AG10803 (cell line): Measurements from ENCODE around the gene DSCAML1.

Experiments
- DNase-seq: peaks from one replicate; pipeline ENCODE4 v3.0.0; 2010; ENCODE audit warnings: low read depth
- H3K4me3 ChIP-seq: 2 replicates; pipeline ENCODE4 v1.5.1; 2011; ENCODE audit warnings: mild to moderate bottlenecking, low read length, control low read depth
- TF ChIP-seq, protein P1 (sequence below): conservative IDR thresholded peaks from 2 replicates; pipeline ENCODE4 v1.5.1; 2011; ENCODE audit warnings: mild to moderate bottlenecking, low read length, control low read depth, inconsistent platforms

DSCAML1 gene

DNA sequence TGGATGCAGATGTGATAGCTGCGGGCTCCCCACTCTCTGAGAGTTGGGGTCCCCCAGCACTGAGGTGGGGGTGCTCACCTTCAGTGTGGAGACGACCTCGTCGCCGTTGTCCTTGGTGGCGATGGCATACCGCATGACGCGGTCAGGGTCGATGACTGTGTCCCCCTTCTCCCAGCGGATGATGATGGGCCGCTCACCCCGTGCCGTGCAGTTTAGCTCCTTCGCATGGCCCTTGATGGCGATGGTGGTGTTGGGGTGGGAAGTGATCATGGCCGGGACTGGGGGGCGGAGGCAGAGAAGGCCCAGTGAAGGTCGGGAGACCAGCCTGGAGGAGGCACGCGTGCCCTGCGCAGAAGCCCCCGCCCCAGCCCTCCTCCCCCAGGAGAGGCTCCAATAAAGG is 315.1 kb downstream of the DSCAML1 start:
- DNase-seq: no peak
- no peak overlapping the region for H3K4me3 ChIP-seq
- TF ChIP-seq, protein P1, sequence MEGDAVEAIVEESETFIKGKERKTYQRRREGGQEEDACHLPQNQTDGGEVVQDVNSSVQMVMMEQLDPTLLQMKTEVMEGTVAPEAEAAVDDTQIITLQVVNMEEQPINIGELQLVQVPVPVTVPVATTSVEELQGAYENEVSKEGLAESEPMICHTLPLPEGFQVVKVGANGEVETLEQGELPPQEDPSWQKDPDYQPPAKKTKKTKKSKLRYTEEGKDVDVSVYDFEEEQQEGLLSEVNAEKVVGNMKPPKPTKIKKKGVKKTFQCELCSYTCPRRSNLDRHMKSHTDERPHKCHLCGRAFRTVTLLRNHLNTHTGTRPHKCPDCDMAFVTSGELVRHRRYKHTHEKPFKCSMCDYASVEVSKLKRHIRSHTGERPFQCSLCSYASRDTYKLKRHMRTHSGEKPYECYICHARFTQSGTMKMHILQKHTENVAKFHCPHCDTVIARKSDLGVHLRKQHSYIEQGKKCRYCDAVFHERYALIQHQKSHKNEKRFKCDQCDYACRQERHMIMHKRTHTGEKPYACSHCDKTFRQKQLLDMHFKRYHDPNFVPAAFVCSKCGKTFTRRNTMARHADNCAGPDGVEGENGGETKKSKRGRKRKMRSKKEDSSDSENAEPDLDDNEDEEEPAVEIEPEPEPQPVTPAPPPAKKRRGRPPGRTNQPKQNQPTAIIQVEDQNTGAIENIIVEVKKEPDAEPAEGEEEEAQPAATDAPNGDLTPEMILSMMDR: no peak

DNA sequence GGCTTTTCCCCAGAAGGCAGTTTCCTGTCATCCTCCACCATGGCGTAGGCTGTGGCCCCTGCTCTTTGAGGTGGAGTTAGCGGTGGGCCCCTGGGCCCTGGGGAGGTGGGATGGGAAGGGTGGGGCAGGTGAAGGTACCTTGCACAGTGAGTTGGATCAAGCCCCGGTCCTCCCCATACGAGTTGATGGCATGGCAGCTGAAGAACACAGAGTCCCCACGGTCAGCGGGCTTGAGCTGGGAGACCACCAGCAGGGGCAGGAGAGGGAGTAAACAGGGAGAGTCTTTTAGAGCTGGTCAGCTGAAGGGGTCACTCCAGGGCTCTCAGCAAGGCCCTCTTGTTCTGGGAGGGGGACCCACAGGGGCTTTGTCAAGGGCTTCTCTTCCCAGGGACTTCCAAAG is 316.0 kb downstream of the DSCAML1 start:
- DNase-seq: no peak
- TF ChIP-seq, protein P1: no peak

DNA sequence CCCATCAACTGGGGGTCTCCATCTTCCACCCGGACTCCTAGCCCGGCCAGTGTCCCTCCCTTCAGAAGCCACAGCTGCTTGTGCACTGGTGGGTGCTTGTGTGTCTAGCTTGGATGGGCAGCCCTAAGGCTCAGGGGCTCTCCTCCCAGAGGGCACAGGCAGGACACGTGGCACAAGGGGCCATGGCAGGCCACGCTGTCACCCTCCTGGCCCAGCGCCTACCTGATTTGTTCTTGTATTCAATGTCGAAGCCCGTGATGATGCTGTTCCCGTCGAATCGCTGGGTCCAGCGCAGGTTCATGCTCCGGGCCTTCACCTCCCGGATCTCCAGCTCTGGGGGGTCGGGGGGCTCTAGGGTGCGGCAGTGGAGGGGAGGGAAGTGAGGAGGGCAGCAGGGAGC is 316.8 kb downstream of the DSCAML1 start:
- no peak for DNase-seq
- TF ChIP-seq, protein P1: no peak
- H3K4me3 ChIP-seq: no peak overlapping the region

More for the DNA sequence above, 316.0 kb downstream of the DSCAML1 start:
- no peak overlapping the region for H3K4me3 ChIP-seq

DNA sequence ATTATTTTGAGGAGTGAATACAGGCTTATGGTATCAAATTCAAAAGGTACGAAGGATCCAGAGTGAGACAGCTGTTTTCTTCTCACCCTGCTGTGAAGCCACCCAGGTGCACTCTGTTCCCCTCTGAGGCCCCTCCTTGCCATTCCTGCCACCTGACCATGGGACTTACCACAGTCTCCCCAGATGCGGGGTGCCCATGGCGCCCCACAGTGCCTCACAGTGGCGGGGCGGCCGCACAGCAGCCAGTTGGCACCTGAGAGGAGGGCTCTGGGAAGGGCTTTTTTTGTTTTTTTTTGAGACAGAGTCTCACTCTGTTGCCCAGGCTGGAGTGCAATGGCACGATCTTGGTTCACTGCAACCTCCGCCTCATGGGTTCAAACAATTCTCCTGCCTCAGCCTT is 317.6 kb downstream of the DSCAML1 start:
- no peak overlapping the region for H3K4me3 ChIP-seq
- no peak for DNase-seq
- TF ChIP-seq, protein P1: no peak

DNA sequence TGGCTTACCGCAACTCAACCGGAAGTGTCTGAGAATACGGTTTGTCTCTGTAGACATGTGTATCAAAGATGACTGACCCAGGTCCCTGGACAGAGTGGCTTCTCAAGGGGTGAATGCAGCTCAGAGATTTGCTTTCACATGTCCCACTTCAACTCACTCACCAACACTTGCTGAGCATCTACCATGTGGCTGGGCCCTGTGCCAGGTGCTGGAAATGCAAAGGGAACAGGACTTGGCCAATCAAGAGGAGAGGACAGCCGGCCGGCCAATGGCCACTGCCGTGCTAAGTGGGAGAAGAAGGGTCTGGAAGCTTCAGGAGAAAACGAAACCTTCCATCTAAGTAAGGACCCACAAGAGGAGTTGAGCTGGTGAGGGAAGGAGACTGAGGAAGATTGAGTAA is 318.1 kb downstream of the DSCAML1 start:
- TF ChIP-seq, protein P1: no peak
- DNase-seq: no peak
- no peak overlapping the region for H3K4me3 ChIP-seq

DNA sequence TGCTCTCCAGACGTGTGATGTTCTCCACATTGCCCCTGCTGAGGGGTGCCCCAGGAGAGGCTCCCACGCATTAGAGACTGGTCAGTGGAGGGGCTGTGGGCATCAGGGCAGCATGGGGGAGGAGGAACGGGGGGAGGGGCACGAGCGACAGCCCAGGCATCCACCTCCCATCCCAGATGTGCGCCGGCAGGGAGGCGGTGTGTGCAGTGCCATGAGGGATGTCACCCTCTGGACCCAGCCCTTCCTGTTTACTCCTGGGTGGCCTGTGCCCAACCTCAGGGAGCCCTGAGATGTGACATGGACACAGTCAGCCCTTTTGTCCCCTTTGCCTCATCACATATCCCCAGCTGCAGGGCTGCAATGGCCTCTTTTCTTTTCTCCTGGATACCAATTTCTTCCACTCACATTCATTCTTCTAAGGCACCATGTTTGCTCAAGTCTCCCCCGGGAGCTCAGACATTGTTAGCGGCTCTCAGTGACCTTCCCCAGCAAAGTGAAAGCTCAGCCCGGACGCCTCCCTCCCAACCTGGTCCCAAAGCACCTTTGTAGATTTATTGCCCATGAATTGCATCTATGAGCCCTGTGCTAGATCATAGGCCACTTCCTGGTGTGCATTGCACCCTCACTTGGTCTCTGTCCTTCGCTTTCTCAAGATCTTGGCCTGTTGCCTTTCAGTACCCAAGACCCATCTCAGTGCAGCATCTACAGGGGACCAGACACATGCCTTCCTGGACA is 318.7 kb downstream of the DSCAML1 start:
- DNase-seq: no peak
- TF ChIP-seq, protein P1: no peak

DNA sequence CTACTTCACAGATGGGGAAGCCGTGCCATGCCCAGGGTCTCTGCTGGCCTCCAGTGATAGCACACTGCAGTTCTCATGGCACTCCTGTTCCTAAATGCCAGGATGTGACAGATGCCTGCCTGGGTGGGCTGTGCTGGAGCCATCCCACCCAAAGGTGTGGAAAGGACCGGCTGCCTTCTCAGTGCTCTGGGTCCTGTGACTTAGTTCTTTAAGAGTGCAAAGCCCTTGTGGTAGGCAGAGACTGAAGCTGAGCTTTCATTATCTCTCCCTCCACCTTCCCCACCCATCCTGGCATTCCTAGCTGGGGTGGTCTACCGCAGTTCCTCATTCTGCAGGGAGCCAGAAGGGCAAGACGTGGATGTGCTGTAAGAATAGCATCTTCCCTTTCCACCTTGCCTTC is 319.3 kb downstream of the DSCAML1 start:
- TF ChIP-seq, protein P1: no peak

More for the DNA sequence above, 318.7 kb downstream of the DSCAML1 start:
- H3K4me3 ChIP-seq: no peak overlapping the region

More for the DNA sequence above, 319.3 kb downstream of the DSCAML1 start:
- DNase-seq: no peak
- no peak overlapping the region for H3K4me3 ChIP-seq
